HL-60 (cell line): ENCODE results near the gene ANKRD33B.

ENCODE experiments used
- DNase-seq, 2 experiments: peaks; one replicate each; pipeline ENCODE4 v3.0.0-alpha.2; 2010 to 2020; ENCODE audit warnings: low read depth in 1 of 2, low spot score in 1 of 2
- H3K27ac ChIP-seq: fragments of 250-450 bp; sonication (Bioruptor Pico); replicated peaks from 2 replicates; pipeline ENCODE4 v1.5.1; 2020; ENCODE audit warnings: mild to moderate bottlenecking, moderate library complexity
- H3K27me3 ChIP-seq: fragments of 250-450 bp; sonication (Bioruptor Pico); 2 replicates; pipeline ENCODE4 v1.5.1; 2021; ENCODE audit warnings: mild to moderate bottlenecking, moderate library complexity; ENCODE audit not compliant: insufficient read depth, poor library complexity, severe bottlenecking
- H3K4me3 ChIP-seq: replicated peaks from 2 replicates; pipeline ENCODE4 v1.5.1; 2011; ENCODE audit warnings: mild to moderate bottlenecking, control low read depth, low read length; ENCODE audit not compliant: insufficient read depth
- CTCF ChIP-seq: IDR thresholded peaks from one replicate; pipeline ENCODE4 v1.5.1; 2011; ENCODE audit warnings: low read length, control low read depth, inconsistent platforms; ENCODE audit not compliant: insufficient read depth
- GABPA ChIP-seq: IDR thresholded peaks from 2 replicates; pipeline ENCODE4 v1.6.1; 2012; ENCODE audit warnings: low read depth
- POLR2AphosphoS5 ChIP-seq: IDR thresholded peaks from 2 replicates; pipeline ENCODE4 v1.6.1; 2012; ENCODE audit warnings: low read depth
- REST ChIP-seq: IDR thresholded peaks from 2 replicates; pipeline ENCODE4 v1.6.1; 2012; ENCODE audit warnings: low read depth; ENCODE audit not compliant: insufficient replicate concordance
- SPI1 ChIP-seq: IDR thresholded peaks from 2 replicates; pipeline ENCODE4 v1.6.1; 2012; ENCODE audit warnings: low read depth, mild to moderate bottlenecking, borderline replicate concordance

The ANKRD33B gene

GRCh38 chr5:10586555-10586954, 22.7 kb downstream of the ANKRD33B start:
- DNase-seq, result no peak
- Histone ChIP-seq H3K27ac (no peak overlapping the region), H3K27me3 (no peaks in the 10 kb centered on the region), H3K4me3 (no peak overlapping the region)
- no peak for TF ChIP-seq POLR2AphosphoS5
- no peak for TF ChIP-seq SPI1
- no peak for TF ChIP-seq CTCF

GRCh38 chr5:10588109-10588775, 24.4 kb downstream of the ANKRD33B start:
- Histone ChIP-seq H3K27ac (peak overlapping the region; percentile 20), H3K27me3 (no peaks in the 10 kb centered on the region), H3K4me3 (no peak overlapping the region)
- TF ChIP-seq CTCF, result no peak
- TF ChIP-seq GABPA, result no peak
- no peak for TF ChIP-seq REST
- TF ChIP-seq POLR2AphosphoS5, result no peak
- TF ChIP-seq SPI1, result no peak
- DNase-seq, result no peak

GRCh38 chr5:10588779-10589447, 25.0 kb downstream of the ANKRD33B start:
- DNase-seq, result peak in 1 of 2 experiments; percentile 52
- Histone ChIP-seq H3K27me3 (no peaks in the 10 kb centered on the region), H3K27ac (peak overlapping the region; percentile 20), H3K4me3 (no peak overlapping the region)
- TF ChIP-seq POLR2AphosphoS5 (peak; percentile 47; the same call in 1 of the 2 replicates), GABPA (no peak), REST (no peak), SPI1 (no peak), CTCF (no peak)
